HepG2 (cell line): ENCODE data around the gene TAMALIN. TPM values are rescaled to one million over a fixed set of nuclear protein-coding genes. Genes with fewer than 3 reads are reported as not detected.

Experiments used
- ATF1 ChIP-seq: IDR thresholded peaks from 2 replicates; pipeline ENCODE4 v1.6.1; 2016; ENCODE audit warnings: mild to moderate bottlenecking, control low read depth
- CC2D1A ChIP-seq: sonication (generic); formaldehyde crosslinking; IDR thresholded peaks from 2 replicates; pipeline ENCODE4 v1.8.1; 2023; ENCODE audit warnings: mild to moderate bottlenecking, missing genetic modification reagents
- CREB1 ChIP-seq, 2 experiments: fragments of 450-650 bp in 1 of 2; IDR thresholded peaks; 2 replicates each; pipeline ENCODE4 v1.6.1; 2016 to 2017; ENCODE audit warnings: control low read depth in 1 of 2, mild to moderate bottlenecking in 1 of 2, missing compliant biosample characterization in 1 of 2, missing genetic modification characterization in 1 of 2
- IKZF1 ChIP-seq: fragments of 450-650 bp; IDR thresholded peaks from 2 replicates; pipeline ENCODE4 v1.7.1; 2016
- NFYB ChIP-seq: sonication (generic); formaldehyde crosslinking; IDR thresholded peaks from 2 replicates; pipeline ENCODE4 v1.4.0; 2020; ENCODE audit warnings: missing genetic modification reagents
- REXO4 ChIP-seq: sonication (generic); formaldehyde crosslinking; IDR thresholded peaks from 2 replicates; pipeline ENCODE4 v1.8.0; 2022; ENCODE audit warnings: missing genetic modification reagents, mild to moderate bottlenecking, borderline replicate concordance
- SKI ChIP-seq: fragments of 450-650 bp; IDR thresholded peaks from one replicate; pipeline ENCODE4 v1.6.1; 2018; ENCODE audit warnings: mild to moderate bottlenecking; ENCODE audit not compliant: partially characterized antibody
- SRSF1 ChIP-seq: fragments of 200-400 bp; formaldehyde crosslinking; optimal IDR thresholded peaks from 2 replicates; pipeline ENCODE3; 2017; ENCODE audit warnings: mild to moderate bottlenecking, low read depth, low read length, moderate library complexity
- TAF15 ChIP-seq: fragments of 200-400 bp; formaldehyde crosslinking; IDR thresholded peaks from one replicate; pipeline ENCODE4 v1.6.1; 2018; ENCODE audit warnings: mild to moderate bottlenecking, low read depth, low read length; ENCODE audit not compliant: poor library complexity, severe bottlenecking
- U2AF2 ChIP-seq: fragments of 200-400 bp; formaldehyde crosslinking; IDR thresholded peaks from 2 replicates; pipeline ENCODE4 v1.6.1; 2017; ENCODE audit warnings: low read depth, mild to moderate bottlenecking, low read length
- ZFP37 ChIP-seq: sonication (generic); formaldehyde crosslinking; IDR thresholded peaks from 2 replicates; pipeline ENCODE4 v1.4.0; 2020; ENCODE audit warnings: missing genetic modification reagents, borderline replicate concordance
- ZFP82 ChIP-seq: sonication (generic); formaldehyde crosslinking; IDR thresholded peaks from 2 replicates; pipeline ENCODE4 v1.5.1; 2020; ENCODE audit warnings: mild to moderate bottlenecking, missing genetic modification reagents, borderline replicate concordance
- ZNF569 ChIP-seq: sonication (generic); formaldehyde crosslinking; IDR thresholded peaks from 2 replicates; pipeline ENCODE4 v1.5.0; 2020; ENCODE audit warnings: mild to moderate bottlenecking, missing genetic modification reagents, moderate library complexity, borderline replicate concordance
- ZNF577 ChIP-seq: sonication (generic); formaldehyde crosslinking; IDR thresholded peaks from 2 replicates; pipeline ENCODE4 v1.4.0; 2020; ENCODE audit warnings: mild to moderate bottlenecking, low read depth, missing genetic modification reagents, borderline replicate concordance
- ZNF784 ChIP-seq: sonication (generic); formaldehyde crosslinking; IDR thresholded peaks from 2 replicates; pipeline ENCODE4 v1.5.1; 2020; ENCODE audit warnings: missing genetic modification reagents, mild to moderate bottlenecking, borderline replicate concordance
- polyA plus RNA-seq, 8 experiments: library from polyadenylated mRNA; depleted of rRNA in 3 of 8; stranded (reverse) in 7 of 8; unstranded in 1 of 8; fragments of >200 nt; fragmentation: Illumina TruSeq in 4 of 8; extraction: Trizol in 4 of 8; gene quantifications; 2 replicates each; pipeline versions ENCODE4 v1.2.1 to v1.2.3, GENCODE V29; 2011 to 2016; ENCODE audit warnings: low read depth in 4 of 8, missing spikeins in 1 of 8, mixed read lengths in 1 of 8; ENCODE audit not compliant: insufficient read depth in 1 of 8
- total RNA-seq, 5 experiments: library from RNA; depleted of rRNA; stranded (reverse); fragments of >200 nt; fragmentation: Illumina TruSeq; extraction: Trizol; gene quantifications; 2 replicates each; pipeline ENCODE4 v1.2.3, GENCODE V29; 2016; ENCODE audit warnings: low read depth in 1 of 5
- TF ChIP-seq, protein P1 (sequence below): sonication (generic); formaldehyde crosslinking; IDR thresholded peaks from 2 replicates; pipeline ENCODE4 v1.5.0; 2020; ENCODE audit warnings: mild to moderate bottlenecking, missing genetic modification reagents, borderline replicate concordance
- TF ChIP-seq, protein P2 (sequence below): sonication (generic); formaldehyde crosslinking; conservative IDR thresholded peaks from 2 replicates; pipeline ENCODE4 v1.5.0; 2020; ENCODE audit warnings: missing genetic modification reagents
- TF ChIP-seq, protein P3 (sequence below): sonication (generic); formaldehyde crosslinking; IDR thresholded peaks from 2 replicates; pipeline ENCODE4 v1.4.0; 2020; ENCODE audit warnings: low read depth, mild to moderate bottlenecking, missing genetic modification reagents
- TF ChIP-seq, protein P4 (sequence below): sonication (generic); formaldehyde crosslinking; IDR thresholded peaks from 2 replicates; pipeline ENCODE4 v1.4.0; 2020; ENCODE audit warnings: missing genetic modification reagents; ENCODE audit errors: not compliant biosample characterization
- TF ChIP-seq, protein P5 (sequence below): sonication (generic); formaldehyde crosslinking; IDR thresholded peaks from 2 replicates; pipeline ENCODE4 v1.4.0; 2020; ENCODE audit warnings: mild to moderate bottlenecking, missing genetic modification reagents

The TAMALIN gene
- total and polyA plus RNA-seq, 2 of the 13 experiments (the other 11 are each of a cell fraction or from before 2014, with no cell fraction given) = 2.9 to 10.9 TPM

DNA sequence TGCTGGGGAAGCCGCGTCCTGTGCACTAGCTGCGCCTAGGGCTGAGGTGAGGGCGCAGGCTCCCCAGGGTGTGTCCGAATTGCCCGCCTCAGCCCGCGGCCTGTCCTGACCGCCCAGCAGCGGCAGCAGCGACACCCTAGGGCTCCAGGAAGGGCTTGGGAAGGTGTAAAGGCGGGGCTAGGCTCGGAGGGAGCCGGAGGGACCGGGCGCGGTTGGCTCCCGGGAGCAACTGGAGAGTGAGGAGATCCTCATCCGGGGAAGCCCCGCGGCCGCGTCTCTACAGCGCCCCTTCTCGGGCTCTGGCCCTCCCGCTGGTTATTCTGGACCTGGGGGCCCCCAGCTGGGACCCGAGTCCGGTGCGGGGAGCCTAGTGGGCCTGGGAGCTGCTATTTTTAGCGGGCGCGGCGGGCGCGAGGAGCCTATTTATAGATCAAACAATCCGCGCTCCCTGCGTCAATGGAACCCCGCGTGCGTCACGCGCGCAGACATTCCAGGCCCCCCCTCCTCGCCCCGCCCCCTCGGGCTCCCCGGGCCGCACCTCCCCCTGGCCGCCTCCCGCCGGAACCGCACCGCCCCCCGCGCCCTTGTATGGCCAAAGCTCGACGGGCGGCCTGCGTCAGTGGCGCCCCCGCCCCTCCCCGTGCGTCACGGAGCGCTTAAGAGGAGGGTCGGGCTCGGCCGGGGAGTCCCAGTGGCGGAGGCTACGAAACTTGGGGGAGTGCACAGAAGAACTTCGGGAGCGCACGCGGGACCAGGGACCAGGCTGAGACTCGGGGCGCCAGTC, 44.2 kb downstream of the TAMALIN start, which contains the start of gene NR4A1 (continued):
- TF ChIP-seq ATF1 (CRISPR knock-in tag) (peak; percentile 47; the same call in 1 of the 2 replicates), ZNF569 (no peak), SRSF1 (peak; percentile 70), CC2D1A (CRISPR knock-in tag) (no peak), IKZF1 (no peak), CREB1 (IDR thresholded peaks at IDR 0.05) (peak; percentile 77), CREB1 (CRISPR knock-in tag; IDR thresholded peaks at IDR 0.05) (peak; percentile 57; the same call in 1 of the 2 replicates), NFYB (CRISPR knock-in tag) (peak; percentile 35; the same call in 1 of the 2 replicates), ZFP37 (CRISPR knock-in tag) (peak; percentile 41; the same call in 1 of the 2 replicates), TAF15 (no peak), ZNF577 (CRISPR knock-in tag) (no peak), ZNF784 (CRISPR knock-in tag) (peak; percentile 30; the same call in 1 of the 2 replicates), REXO4 (CRISPR knock-in tag) (no peak), ZFP82 (no peak), SKI (no peak), U2AF2 (no peak)
- TF ChIP-seq, protein P1, sequence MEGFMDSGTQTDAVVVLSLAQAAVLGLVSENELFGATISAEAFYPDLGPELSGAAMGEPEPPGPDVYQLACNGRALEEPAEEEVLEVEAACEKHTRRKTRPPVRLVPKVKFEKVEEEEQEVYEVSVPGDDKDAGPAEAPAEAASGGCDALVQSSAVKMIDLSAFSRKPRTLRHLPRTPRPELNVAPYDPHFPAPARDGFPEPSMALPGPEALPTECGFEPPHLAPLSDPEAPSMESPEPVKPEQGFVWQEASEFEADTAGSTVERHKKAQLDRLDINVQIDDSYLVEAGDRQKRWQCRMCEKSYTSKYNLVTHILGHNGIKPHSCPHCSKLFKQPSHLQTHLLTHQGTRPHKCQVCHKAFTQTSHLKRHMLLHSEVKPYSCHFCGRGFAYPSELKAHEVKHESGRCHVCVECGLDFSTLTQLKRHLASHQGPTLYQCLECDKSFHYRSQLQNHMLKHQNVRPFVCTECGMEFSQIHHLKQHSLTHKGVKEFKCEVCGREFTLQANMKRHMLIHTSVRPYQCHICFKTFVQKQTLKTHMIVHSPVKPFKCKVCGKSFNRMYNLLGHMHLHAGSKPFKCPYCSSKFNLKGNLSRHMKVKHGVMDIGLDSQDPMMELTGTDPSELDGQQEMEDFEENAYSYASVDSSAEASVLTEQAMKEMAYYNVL = peak; percentile 27; the same call in 1 of the 2 replicates
- TF ChIP-seq, protein P2, sequence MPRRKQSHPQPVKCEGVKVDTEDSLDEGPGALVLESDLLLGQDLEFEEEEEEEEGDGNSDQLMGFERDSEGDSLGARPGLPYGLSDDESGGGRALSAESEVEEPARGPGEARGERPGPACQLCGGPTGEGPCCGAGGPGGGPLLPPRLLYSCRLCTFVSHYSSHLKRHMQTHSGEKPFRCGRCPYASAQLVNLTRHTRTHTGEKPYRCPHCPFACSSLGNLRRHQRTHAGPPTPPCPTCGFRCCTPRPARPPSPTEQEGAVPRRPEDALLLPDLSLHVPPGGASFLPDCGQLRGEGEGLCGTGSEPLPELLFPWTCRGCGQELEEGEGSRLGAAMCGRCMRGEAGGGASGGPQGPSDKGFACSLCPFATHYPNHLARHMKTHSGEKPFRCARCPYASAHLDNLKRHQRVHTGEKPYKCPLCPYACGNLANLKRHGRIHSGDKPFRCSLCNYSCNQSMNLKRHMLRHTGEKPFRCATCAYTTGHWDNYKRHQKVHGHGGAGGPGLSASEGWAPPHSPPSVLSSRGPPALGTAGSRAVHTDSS (CRISPR knock-in tag) = no peak
- TF ChIP-seq, protein P3, sequence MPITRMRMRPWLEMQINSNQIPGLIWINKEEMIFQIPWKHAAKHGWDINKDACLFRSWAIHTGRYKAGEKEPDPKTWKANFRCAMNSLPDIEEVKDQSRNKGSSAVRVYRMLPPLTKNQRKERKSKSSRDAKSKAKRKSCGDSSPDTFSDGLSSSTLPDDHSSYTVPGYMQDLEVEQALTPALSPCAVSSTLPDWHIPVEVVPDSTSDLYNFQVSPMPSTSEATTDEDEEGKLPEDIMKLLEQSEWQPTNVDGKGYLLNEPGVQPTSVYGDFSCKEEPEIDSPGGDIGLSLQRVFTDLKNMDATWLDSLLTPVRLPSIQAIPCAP (CRISPR knock-in tag) = no peak
- TF ChIP-seq, protein P4, sequence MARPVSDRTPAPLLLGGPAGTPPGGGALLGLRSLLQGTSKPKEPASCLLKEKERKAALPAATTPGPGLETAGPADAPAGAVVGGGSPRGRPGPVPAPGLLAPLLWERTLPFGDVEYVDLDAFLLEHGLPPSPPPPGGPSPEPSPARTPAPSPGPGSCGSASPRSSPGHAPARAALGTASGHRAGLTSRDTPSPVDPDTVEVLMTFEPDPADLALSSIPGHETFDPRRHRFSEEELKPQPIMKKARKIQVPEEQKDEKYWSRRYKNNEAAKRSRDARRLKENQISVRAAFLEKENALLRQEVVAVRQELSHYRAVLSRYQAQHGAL (CRISPR knock-in tag) = no peak
- TF ChIP-seq, protein P5, sequence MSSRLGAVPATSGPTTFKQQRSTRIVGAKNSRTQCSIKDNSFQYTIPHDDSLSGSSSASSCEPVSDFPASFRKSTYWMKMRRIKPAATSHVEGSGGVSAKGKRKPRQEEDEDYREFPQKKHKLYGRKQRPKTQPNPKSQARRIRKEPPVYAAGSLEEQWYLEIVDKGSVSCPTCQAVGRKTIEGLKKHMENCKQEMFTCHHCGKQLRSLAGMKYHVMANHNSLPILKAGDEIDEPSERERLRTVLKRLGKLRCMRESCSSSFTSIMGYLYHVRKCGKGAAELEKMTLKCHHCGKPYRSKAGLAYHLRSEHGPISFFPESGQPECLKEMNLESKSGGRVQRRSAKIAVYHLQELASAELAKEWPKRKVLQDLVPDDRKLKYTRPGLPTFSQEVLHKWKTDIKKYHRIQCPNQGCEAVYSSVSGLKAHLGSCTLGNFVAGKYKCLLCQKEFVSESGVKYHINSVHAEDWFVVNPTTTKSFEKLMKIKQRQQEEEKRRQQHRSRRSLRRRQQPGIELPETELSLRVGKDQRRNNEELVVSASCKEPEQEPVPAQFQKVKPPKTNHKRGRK (CRISPR knock-in tag) = no peak
